ENCODE results near the gene LMAN2L. TPM values are rescaled to one million over a fixed set of nuclear protein-coding genes. Genes with fewer than 3 reads are reported as not detected.

LMAN2L gene
- total RNA-seq, 2 experiments from 2014 or later = 5.7 to 6.1 TPM

- ChIA-PET CTCF (no interaction called here), POLR2A (interaction anchor here (0.5 kb wide), 1 partner anchor 58 kb away, joined by 3 read pairs; no protein-coding TSS in a partner anchor)
- intact Hi-C loops (cut with micrococcal nuclease) = no loop called here
- Mint-ChIP-seq H3K9me3 (no peaks in the 10 kb centered on the region), H3K36me3 (peaks cover 30% of the 10 kb centered on the region), H3K27ac (no peak overlapping the region), H3K4me1 (ENCODE audit: low read depth) (peaks cover 3% of the 10 kb centered on the region), H3K4me3 (no peak overlapping the region), H3K27me3 (no peaks in the 10 kb centered on the region)
- no peak for DNase-seq
Measured at GRCh38 chr2:96730212-96730611, 9.7 kb downstream of the LMAN2L start.

- ChIA-PET POLR2A (interaction anchor here (0.5 kb wide), 1 partner anchor 57 kb away, joined by 3 read pairs; no protein-coding TSS in a partner anchor), CTCF (no interaction called here)
- DNase-seq = no peak
- Mint-ChIP-seq H3K27ac (no peak overlapping the region), H3K9me3 (no peaks in the 10 kb centered on the region), H3K36me3 (peaks cover 30% of the 10 kb centered on the region), H3K4me1 (ENCODE audit: low read depth) (no peaks in the 10 kb centered on the region), H3K4me3 (no peak overlapping the region), H3K27me3 (no peaks in the 10 kb centered on the region)
- intact Hi-C loops (cut with micrococcal nuclease) = no loop called here
Measured at GRCh38 chr2:96729748-96730147, 10.1 kb downstream of the LMAN2L start.

DNA sequence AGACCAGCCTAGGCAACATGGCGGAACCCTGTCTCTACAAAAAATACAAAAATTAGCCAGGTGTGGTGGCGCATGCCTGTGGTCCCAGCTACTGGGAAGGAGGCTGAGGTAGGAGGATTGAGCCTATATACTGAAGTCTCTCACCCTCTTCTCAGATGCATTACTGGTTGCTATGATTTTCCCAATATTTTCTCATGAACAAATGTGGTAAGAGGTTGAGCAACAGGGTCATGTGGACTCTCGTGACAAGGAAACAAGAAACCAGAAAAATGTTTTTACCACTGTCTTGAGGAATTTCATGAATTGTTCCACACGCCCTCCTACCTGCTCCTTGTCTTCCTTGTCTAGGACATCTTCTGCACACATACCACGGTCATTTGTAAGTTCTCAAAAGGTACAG, 12.4 kb downstream of the LMAN2L start:
- no peaks in the 10 kb centered on the region for H3K9me3 Mint-ChIP-seq
- DNase-seq = no peak
- no peaks in the 10 kb centered on the region for H3K27me3 Mint-ChIP-seq
- ChIA-PET CTCF (no interaction called here), POLR2A (no interaction called here)
- H3K27ac Mint-ChIP-seq = no peak overlapping the region
- H3K36me3 Mint-ChIP-seq = peaks cover 20% of the 10 kb centered on the region
- H3K4me1 Mint-ChIP-seq (ENCODE audit: low read depth) = no peaks in the 10 kb centered on the region
- H3K4me3 Mint-ChIP-seq = no peak overlapping the region
- intact Hi-C loops (cut with micrococcal nuclease) = no loop called here

DNA sequence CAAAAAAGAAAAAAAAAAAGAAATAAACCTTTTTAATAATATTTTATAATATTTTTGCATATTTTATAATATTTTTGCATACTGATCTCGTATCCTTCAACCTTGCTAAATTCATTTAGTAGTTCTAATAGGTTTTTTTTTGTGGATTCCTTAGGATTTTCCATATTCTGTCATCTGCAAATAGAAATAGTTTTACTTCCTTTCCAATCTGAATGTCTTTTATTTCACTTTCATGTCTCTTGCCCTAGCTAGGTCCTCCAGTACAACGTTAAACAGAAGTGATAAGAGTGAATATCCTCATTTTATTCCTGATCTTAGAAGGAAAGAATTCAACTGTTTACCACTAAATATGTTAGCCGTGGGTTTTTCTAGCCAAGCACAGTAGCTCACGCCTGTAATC, 13.7 kb downstream of the LMAN2L start:
- H3K27ac Mint-ChIP-seq = no peak overlapping the region
- CTCF ChIA-PET = no interaction called here
- POLR2A ChIA-PET = no interaction called here
- intact Hi-C loops (cut with micrococcal nuclease) = no loop called here
- H3K27me3 Mint-ChIP-seq = no peaks in the 10 kb centered on the region
- peaks cover 19% of the 10 kb centered on the region for H3K36me3 Mint-ChIP-seq
- H3K4me3 Mint-ChIP-seq = no peak overlapping the region
- DNase-seq = no peak
- H3K4me1 Mint-ChIP-seq (ENCODE audit: low read depth) = no peaks in the 10 kb centered on the region
- no peaks in the 10 kb centered on the region for H3K9me3 Mint-ChIP-seq

GRCh38 chr2:96716388-96716787, 23.5 kb downstream of the LMAN2L start:
- Mint-ChIP-seq H3K9me3 (no peaks in the 10 kb centered on the region), H3K27me3 (no peaks in the 10 kb centered on the region), H3K27ac (no peak overlapping the region), H3K4me3 (no peak overlapping the region), H3K4me1 (ENCODE audit: low read depth) (no peaks in the 10 kb centered on the region), H3K36me3 (peaks cover 4% of the 10 kb centered on the region)
- intact Hi-C loops (cut with micrococcal nuclease) = no loop called here
- CTCF ChIA-PET = no interaction called here
- POLR2A ChIA-PET = no interaction called here
- DNase-seq = no peak

- H3K27ac Mint-ChIP-seq = no peak overlapping the region
- ChIA-PET POLR2A (no interaction called here), CTCF (no interaction called here)
- H3K4me1 Mint-ChIP-seq (ENCODE audit: low read depth) = no peaks in the 10 kb centered on the region
- H3K27me3 Mint-ChIP-seq = no peaks in the 10 kb centered on the region
- peaks cover 8% of the 10 kb centered on the region for H3K36me3 Mint-ChIP-seq
- DNase-seq = no peak
- H3K4me3 Mint-ChIP-seq = no peak overlapping the region
- no peaks in the 10 kb centered on the region for H3K9me3 Mint-ChIP-seq
- intact Hi-C loops (cut with micrococcal nuclease) = no loop called here
Measured at GRCh38 chr2:96715658-96716057, 24.2 kb downstream of the LMAN2L start.

- ChIA-PET CTCF (no interaction called here), POLR2A (no interaction called here)
- intact Hi-C loops (cut with micrococcal nuclease) = no loop called here
- no peaks in the 10 kb centered on the region for H3K27me3 Mint-ChIP-seq
- no peaks in the 10 kb centered on the region for H3K9me3 Mint-ChIP-seq
- no peaks in the 10 kb centered on the region for H3K4me1 Mint-ChIP-seq (ENCODE audit: low read depth)
- peaks cover 35% of the 10 kb centered on the region for H3K36me3 Mint-ChIP-seq
- H3K4me3 Mint-ChIP-seq = no peak overlapping the region
- no peak for DNase-seq
- no peak overlapping the region for H3K27ac Mint-ChIP-seq
Measured at GRCh38 chr2:96710985-96711384, 28.9 kb downstream of the LMAN2L start.

DNA sequence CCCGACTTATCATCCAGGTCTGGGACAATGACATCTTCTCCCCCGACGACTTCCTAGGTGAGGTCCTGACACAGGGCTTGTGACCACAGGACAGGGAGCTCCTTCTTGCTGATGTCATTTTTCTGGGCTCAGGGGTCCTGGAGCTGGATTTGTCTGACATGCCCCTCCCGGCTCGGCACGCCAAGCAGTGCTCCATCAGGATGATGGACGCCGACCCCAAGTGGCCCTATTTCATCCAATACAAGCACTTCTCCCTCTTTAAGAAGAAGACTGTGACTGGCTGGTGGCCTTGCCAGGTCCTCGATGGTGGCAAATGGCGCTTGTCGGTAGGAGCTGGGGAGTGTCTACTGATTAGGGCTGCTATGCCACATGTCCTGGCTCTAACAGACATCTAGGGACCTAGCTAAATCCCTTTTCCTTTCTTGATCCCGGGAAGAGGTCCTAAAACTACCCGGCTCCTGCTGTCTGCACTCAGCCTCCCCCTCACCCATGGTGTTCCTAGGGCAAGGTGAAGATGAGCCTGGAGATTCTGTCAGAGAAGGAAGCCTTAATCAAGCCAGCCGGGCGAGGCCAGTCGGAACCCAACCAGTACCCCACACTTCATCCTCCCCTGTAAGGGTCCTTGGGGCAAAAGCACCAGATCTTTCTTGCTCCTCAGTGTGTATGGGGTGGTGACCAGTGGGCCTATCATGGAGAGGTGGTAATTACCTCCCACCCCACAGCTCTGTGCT, 36.7 kb downstream of the LMAN2L start:
- Mint-ChIP-seq H3K9me3 (no peaks in the 10 kb centered on the region), H3K4me1 (ENCODE audit: low read depth) (no peaks in the 10 kb centered on the region), H3K27ac (no peak overlapping the region), H3K36me3 (peaks cover 18% of the 10 kb centered on the region), H3K27me3 (no peaks in the 10 kb centered on the region), H3K4me3 (no peak overlapping the region)
- ChIA-PET POLR2A (no interaction called here), CTCF (no interaction called here)
- peak; percentile 7 for DNase-seq
- intact Hi-C loops (cut with micrococcal nuclease) = no loop called here

DNA sequence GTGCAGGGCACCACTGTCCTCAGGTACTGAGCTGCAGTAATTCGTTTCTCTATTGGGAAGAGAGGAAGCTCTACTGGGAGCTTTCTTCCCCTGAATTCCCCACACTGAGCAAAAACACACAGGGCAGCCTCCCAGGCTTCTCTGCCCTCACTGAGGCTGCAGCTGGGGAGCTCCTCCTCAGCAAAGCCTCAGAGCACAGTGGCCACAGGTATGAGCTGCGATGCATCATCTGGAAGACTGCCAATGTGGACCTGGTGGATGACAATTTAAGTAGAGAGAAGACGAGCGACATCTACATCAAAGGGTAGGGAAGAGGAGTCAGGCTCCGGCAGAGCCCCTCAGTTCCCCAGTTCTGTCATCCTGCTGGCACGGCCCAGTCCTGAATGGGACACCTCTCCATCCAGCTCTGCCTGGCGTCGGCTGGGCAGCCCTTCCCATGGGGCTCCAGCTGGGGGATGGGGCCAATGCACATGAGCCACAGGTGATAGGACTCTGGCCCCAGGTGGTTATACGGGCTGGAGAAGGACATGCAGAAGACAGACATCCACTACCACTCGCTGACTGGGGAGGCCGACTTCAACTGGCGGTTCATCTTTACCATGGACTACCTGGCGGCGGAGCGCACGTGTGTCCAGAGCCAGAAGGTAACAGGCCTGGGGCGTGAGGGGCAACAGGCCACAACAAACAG, 37.6 kb downstream of the LMAN2L start:
- Mint-ChIP-seq H3K4me1 (ENCODE audit: low read depth) (no peaks in the 10 kb centered on the region), H3K27ac (no peak overlapping the region), H3K36me3 (peaks cover 11% of the 10 kb centered on the region), H3K4me3 (no peak overlapping the region), H3K9me3 (no peaks in the 10 kb centered on the region), H3K27me3 (no peaks in the 10 kb centered on the region)
- ChIA-PET POLR2A (no interaction called here), CTCF (no interaction called here)
- peak; percentile 0 for DNase-seq
- intact Hi-C loops (cut with micrococcal nuclease) = no loop called here

DNA sequence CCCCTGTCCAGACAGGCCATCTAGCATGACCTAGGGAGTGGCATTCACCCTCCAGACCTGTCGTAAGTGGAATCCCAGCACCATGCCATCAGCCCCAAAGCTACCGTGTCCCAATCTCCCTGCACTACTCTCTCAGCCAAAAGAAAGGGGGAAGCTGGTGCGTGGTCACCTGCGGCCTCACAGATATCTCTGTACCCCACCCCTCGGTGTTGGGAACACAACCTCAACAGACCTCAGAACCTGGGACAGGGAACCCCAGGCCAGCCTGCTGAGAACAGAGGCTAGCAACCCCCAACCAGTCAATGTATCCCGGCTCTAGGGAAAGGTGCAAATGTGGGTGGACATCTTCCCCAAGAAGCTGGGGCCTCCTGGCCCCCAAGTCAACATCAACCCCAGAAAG, 38.2 kb downstream of the LMAN2L start:
- ChIA-PET POLR2A (no interaction called here), CTCF (no interaction called here)
- intact Hi-C loops (cut with micrococcal nuclease) = no loop called here

DNA sequence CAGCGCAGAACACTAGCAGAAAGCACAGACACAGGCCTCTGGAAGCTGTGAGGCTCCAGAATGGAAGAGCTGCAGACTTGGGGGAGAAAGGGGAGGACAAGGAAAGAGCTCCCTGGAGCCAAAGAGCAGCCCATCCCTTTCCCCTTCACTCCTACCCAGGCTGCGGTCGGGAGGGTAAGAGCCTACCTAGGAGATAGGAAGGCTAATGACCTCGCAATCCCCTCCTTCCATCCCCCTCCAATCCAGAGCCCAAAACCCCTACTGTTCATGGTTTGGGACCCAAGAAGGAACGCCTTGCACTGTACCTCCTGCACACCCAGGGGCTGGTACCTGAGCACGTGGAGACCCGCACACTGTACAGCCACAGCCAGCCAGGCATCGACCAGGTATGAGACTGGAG, 39.8 kb downstream of the LMAN2L start:
- Mint-ChIP-seq H3K4me1 (ENCODE audit: low read depth) (no peaks in the 10 kb centered on the region), H3K9me3 (no peaks in the 10 kb centered on the region), H3K36me3 (no peaks in the 10 kb centered on the region), H3K4me3 (no peak overlapping the region), H3K27me3 (no peaks in the 10 kb centered on the region), H3K27ac (no peak overlapping the region)
- DNase-seq = peak; percentile 5
- ChIA-PET POLR2A (no interaction called here), CTCF (interaction anchor here (0.6 kb wide), 1 partner anchor 254 kb away, joined by 3 read pairs; no protein-coding TSS in a partner anchor)
- intact Hi-C loops (cut with micrococcal nuclease) = no loop called here

More for the DNA sequence above, 38.2 kb downstream of the LMAN2L start:
- Mint-ChIP-seq H3K27me3 (no peaks in the 10 kb centered on the region), H3K9me3 (no peaks in the 10 kb centered on the region), H3K4me3 (no peak overlapping the region), H3K36me3 (peaks cover 7% of the 10 kb centered on the region), H3K27ac (no peak overlapping the region), H3K4me1 (ENCODE audit: low read depth) (no peaks in the 10 kb centered on the region)
- peak; percentile 3 for DNase-seq

DNA sequence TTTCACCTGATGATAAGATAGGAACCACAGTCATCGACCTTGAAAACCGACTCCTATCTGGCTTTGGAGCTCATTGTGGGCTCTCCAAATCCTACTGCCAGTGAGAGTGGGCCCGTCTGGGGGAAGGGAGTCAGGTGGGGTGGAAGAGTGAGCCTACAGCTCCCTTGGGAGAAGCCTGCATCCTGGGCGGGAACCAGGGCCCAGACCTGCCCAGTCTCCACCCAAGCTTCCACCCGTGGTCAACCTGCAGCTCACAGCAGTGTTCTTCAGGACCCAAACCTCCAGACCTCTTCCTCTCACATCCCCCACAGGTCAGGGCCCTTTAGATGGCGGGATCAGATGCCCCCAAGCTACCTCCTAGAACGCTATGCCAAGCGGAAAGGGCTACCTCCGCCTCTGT, 40.2 kb downstream of the LMAN2L start:
- intact Hi-C loops (cut with micrococcal nuclease) = no loop called here
- Mint-ChIP-seq H3K9me3 (no peaks in the 10 kb centered on the region), H3K27me3 (no peaks in the 10 kb centered on the region), H3K36me3 (no peaks in the 10 kb centered on the region), H3K4me1 (ENCODE audit: low read depth) (no peaks in the 10 kb centered on the region), H3K27ac (no peak overlapping the region), H3K4me3 (no peak overlapping the region)
- ChIA-PET POLR2A (no interaction called here), CTCF (interaction anchor here (0.6 kb wide), 1 partner anchor 254 kb away, joined by 3 read pairs; no protein-coding TSS in a partner anchor)
- peak; percentile 0 for DNase-seq

DNA sequence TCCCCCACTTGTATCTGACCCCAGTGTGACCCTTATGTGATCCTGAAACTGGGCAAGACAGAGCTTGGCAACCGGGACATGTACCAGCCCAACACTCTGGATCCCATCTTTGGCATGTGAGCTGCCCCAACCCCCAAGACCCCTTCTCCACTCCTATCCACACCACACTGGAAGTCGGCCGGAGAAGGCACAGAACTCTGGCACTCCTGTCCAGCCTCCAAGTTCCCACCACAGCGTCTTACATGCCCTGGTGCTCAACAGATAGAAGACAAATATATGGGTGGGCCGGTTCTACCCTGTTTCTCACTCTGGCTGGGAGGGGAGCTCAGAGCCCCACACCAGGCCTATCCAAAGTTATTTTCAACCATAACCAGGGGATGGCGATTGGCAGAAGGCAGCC, 40.8 kb downstream of the LMAN2L start:
- no peaks in the 10 kb centered on the region for H3K27me3 Mint-ChIP-seq
- DNase-seq = no peak
- CTCF ChIA-PET = no interaction called here
- H3K27ac Mint-ChIP-seq = no peak overlapping the region
- intact Hi-C loops (cut with micrococcal nuclease) = no loop called here
- no peaks in the 10 kb centered on the region for H3K36me3 Mint-ChIP-seq
- no peak overlapping the region for H3K4me3 Mint-ChIP-seq
- no peaks in the 10 kb centered on the region for H3K9me3 Mint-ChIP-seq
- H3K4me1 Mint-ChIP-seq (ENCODE audit: low read depth) = no peaks in the 10 kb centered on the region
- POLR2A ChIA-PET = no interaction called here
